KBM-7 (cell line): ENCODE data around the gene RBP5.
A peak's percentile ranks its signal among the peaks of the same experiment; 100 is the strongest.
"Not testable (repeated sequence)": the region's sequence is repeated elsewhere in the genome, so short reads cannot be mapped to it uniquely, and the experiment has no call there.

ENCODE experiments used
- DNase-seq: peaks from one replicate; pipeline ENCODE4 v3.0.0-alpha.2; 2015
- in situ Hi-C: fragments of 300-500 bp; cut with MboI; formaldehyde crosslinking; loops from 2 replicates; pipeline ENCODE4 v1.14.3; 2020; ENCODE audit warnings: low sequenced_read_pairs, low pct_unique_long_range_greater_than_20kb, mixed read lengths

RBP5 gene

DNA sequence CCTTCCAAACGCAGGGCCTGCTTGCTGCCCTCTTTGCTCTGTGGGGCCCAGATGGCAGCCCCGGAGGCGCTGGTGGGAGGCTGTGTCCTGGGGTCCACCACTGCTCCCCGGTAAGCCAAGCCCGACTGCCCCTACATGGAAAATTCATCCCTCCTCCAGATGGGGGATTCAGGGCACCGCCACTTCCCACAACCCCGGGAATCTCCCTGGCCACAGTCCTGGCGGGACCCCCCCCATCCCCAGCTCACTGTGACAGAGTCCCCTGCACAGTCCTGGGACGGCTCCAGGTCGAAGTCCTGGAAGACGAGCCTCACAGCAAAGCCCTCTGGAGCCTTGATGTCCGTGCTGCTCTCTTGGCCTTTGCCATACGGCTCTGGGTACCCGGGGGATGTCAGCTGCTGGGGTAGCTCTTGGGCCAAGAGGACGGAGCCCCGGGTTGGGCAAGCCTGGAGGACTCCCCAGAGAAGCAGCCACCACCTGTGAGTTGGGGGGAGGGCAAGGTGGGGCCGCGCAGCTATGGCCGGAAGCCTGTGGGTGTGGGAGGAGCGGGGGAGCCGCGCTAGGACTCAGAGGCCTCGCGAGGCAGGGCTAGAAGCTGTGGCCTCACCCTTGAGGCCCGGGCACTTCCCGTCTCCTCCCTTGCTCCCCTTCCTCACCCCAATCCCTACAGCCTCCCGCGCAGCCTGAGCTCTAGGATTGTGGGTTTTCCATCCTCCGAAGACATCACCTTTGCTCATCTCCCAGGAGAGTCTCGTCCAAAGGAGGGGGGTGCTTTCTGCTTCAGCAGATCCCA lies 20.5 kb downstream of the RBP5 start:
- peak; percentile 93 for DNase-seq
- in situ Hi-C loops: no loop called here

DNA sequence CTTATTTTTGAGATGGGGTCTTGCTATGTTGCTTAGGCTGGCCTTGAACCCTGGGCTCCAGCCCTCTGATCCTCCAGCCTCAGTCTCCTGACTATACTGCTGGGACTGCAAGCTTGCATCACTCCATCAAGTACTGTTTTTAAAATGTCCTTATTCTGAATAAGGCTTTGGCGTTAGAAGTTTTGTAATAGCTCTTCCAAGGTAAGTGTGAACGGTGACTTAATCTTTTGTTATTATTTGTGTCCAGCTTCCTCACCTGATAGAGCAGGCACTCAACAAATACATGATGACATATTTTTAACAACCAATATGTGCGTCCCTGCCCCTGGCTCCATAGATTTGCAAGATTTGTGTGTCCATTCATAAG lies 21.1 kb downstream of the RBP5 start:
- in situ Hi-C loops: no loop called here
- no peak for DNase-seq

GRCh38 chr12:7107181-7107580 lies 21.5 kb downstream of the RBP5 start:
- DNase-seq, in situ Hi-C loops: not testable (repeated sequence)

GRCh38 chr12:7106082-7106481 lies 22.6 kb downstream of the RBP5 start:
- no peak for DNase-seq
- in situ Hi-C loops: no loop called here

GRCh38 chr12:7103837-7104584 lies 24.7 kb downstream of the RBP5 start:
- in situ Hi-C loops: no loop called here
- DNase-seq: no peak

DNA sequence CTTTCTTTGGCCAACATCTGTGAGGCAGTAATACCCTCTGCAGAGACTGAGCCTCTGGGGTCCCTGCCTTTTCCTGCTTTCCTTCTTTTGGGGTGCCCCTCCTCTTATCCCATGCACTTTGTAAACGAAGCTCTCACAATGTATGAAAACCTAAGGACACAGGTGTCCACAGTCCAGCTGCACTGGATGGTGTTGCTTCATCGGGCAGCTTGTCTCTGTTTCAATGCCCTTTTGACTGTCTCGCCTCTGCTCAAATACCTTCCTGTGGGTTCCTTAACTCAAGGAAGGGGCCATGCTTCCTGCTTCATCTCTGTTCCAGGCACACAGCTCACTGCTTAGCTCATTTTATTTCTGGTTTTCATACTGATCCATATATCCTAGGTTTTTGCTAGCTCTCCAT lies 26.1 kb downstream of the RBP5 start:
- in situ Hi-C loops: no loop called here
- DNase-seq: no peak

DNA sequence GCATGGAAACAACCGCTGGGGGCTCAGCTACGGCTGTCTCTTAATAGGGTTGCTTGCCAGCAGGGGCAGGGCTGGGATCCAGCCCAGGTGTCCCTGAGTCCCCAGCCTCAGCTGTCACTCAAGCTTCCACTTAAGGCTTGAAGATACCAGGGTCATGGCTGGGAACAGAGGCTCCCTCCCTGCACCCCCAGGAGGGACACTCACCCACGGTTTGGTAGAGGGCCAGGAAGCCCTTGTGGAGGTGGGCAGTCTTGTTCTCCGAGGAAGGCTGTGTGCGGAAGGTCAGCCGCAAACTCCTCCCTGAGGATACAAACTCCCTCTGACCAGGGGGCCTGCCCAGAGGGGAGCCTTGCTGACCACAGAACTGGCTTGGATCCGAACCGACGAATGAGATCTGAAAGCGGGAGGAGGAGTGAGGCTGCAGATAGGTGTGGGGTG lies 27.0 kb downstream of the RBP5 start:
- in situ Hi-C loops: no loop called here
- no peak for DNase-seq

DNA sequence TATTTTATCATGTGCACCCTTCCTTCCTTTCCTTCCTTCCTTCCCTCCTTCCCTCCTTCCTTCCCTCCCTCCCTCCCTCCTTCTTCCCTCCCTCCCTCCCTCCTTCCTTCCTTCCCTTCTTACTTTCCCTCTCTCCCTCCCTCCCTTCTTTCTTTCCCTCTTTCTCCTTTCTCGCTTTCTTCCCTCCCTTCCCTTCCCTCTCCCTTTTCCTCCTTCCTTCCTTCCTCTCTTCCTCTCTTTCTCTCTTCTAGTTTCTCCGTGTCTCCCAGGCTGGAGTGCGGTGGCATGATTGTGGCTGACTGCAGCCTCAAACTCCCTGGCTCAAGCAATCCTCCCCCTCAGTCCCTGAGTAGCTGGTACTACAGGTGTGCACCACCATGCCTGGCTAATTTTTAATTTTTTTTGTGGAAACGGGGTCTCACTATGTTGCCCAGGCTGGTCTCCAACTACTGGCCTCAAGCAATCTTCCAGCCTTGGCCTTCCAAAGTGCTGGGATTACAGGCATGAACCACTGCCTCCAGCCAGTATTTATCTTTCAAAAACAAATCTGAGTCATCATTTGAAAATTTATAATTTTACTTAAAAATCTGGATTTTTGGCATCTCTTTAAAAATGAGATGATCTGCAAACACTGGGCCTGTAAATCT lies 27.5 kb downstream of the RBP5 start:
- DNase-seq: no peak

GRCh38 chr12:7100239-7100638 lies 28.4 kb downstream of the RBP5 start:
- no peak for DNase-seq
- in situ Hi-C loops: no loop called here

More for the DNA sequence above, 27.5 kb downstream of the RBP5 start:
- in situ Hi-C loops: no loop called here

GRCh38 chr12:7099290-7099996 lies 29.2 kb downstream of the RBP5 start:
- in situ Hi-C loops: no loop called here
- DNase-seq: peak; percentile 62

- in situ Hi-C loops: no loop called here
- DNase-seq: no peak
These were observed 31.7 kb downstream of the RBP5 start for GRCh38 chr12:7096979-7097378.

GRCh38 chr12:7096006-7096932 lies 32.4 kb downstream of the RBP5 start:
- no peak for DNase-seq
- in situ Hi-C loops: no loop called here

GRCh38 chr12:7093892-7094291 lies 34.8 kb downstream of the RBP5 start:
- DNase-seq: no peak
- in situ Hi-C loops: no loop called here

DNA sequence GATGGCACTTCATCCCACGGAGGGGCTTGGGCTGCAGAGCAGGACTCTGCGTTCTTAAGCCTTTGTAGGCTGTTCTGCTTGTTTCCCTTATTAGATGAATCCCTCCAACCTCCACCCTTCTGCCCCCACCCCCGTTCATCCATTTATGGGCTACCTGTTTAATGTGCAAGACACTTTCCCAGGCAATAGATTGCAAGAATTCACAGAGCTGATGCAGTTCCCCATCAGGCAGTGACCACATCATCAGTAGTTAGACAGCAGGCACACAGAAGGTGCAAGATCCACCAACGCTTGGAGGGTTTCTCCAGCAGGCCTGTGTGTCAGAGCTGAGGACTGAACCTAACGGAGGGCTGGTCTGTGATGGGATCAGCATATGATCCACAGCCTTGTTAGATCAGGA lies 35.2 kb downstream of the RBP5 start:
- in situ Hi-C loops: no loop called here
- no peak for DNase-seq

GRCh38 chr12:7092986-7093460 lies 35.7 kb downstream of the RBP5 start:
- DNase-seq: no peak
- in situ Hi-C loops: no loop called here

GRCh38 chr12:7092229-7092985 lies 36.3 kb downstream of the RBP5 start, which contains the start of gene C1R:
C1R (minus strand) TSS chr12:7092445; CDS start chr12:7092388, 57 bp downstream.
- DNase-seq: peak; percentile 77
- in situ Hi-C loops: no loop called here

- in situ Hi-C loops: no loop called here
- DNase-seq: no peak
These were observed 36.9 kb downstream of the RBP5 start for GRCh38 chr12:7091660-7092228.
